DMS79 (cell line): ENCODE measurements around the gene KRTAP10-10.
A peak's percentile ranks its signal among the peaks of the same experiment; 100 is the strongest.
"Not testable (repeated sequence)": the region's sequence is repeated elsewhere in the genome, so short reads cannot be mapped to it uniquely, and the experiment has no call there.

Experiments
- DNase-seq: peaks from one replicate; lab custom pipeline; 2025; lab: John Stamatoyannopoulos, UW

The KRTAP10-10 gene

GRCh38 chr21:44684077-44684476 is 46.9 kb downstream of the KRTAP10-10 start:
- DNase-seq, result no peak

- no peak for DNase-seq
Measured at GRCh38 chr21:44684483-44684882, 47.3 kb downstream of the KRTAP10-10 start.

- DNase-seq, result not testable (repeated sequence)
Measured at GRCh38 chr21:44685050-44685449, 47.9 kb downstream of the KRTAP10-10 start.

- no peak for DNase-seq
Measured at GRCh38 chr21:44686000-44686781, 49.0 kb downstream of the KRTAP10-10 start.

GRCh38 chr21:44686843-44687561 is 49.8 kb downstream of the KRTAP10-10 start:
- DNase-seq, result no peak

GRCh38 chr21:44687671-44688070 is 50.5 kb downstream of the KRTAP10-10 start:
- peak; percentile 38 for DNase-seq
